HG03442 (cell line): ENCODE data around the gene BCS1L.
"Not testable (repeated sequence)": the region's sequence is repeated elsewhere in the genome, so short reads cannot be mapped to it uniquely, and the experiment has no call there.

Experiments
- ATAC-seq: cut with Tn5 transposase; IDR thresholded peaks from one replicate; pipeline ENCODE4 v1.9.1; 2021; ENCODE audit warnings: mild to moderate bottlenecking, moderate library complexity; ENCODE audit not compliant: unreplicated experiment

The BCS1L gene

GRCh38 chr2:218659988-218660358 lies 490 bp downstream of the BCS1L start:
- no peak for ATAC-seq

- ATAC-seq = no peak
Observed at GRCh38 chr2:218662377-218662776, 2.9 kb downstream of the BCS1L start.

- ATAC-seq = no peak
Observed at GRCh38 chr2:218662827-218663226, 3.3 kb downstream of the BCS1L start.

GRCh38 chr2:218663901-218664300 lies 4.4 kb downstream of the BCS1L start:
- no peak for ATAC-seq

GRCh38 chr2:218664653-218665052 lies 5.2 kb downstream of the BCS1L start:
- no peak for ATAC-seq

GRCh38 chr2:218671097-218671653 lies 11.7 kb downstream of the BCS1L start:
- peak; percentile 7 for ATAC-seq

- peak; percentile 98 for ATAC-seq
Observed at GRCh38 chr2:218671654-218672566, 12.4 kb downstream of the BCS1L start, which contains the start of the genes RNF25 and STK36. RNF25 (minus strand) TSS chr2:218672002; CDS start chr2:218671970, 32 bp downstream. STK36 (plus strand) TSS chr2:218672086; CDS start chr2:218672830, 744 bp downstream.

GRCh38 chr2:218679119-218679518 lies 19.6 kb downstream of the BCS1L start:
- no peak for ATAC-seq

GRCh38 chr2:218680061-218680460 lies 20.6 kb downstream of the BCS1L start:
- no peak for ATAC-seq

GRCh38 chr2:218687400-218688060 lies 28.0 kb downstream of the BCS1L start:
- ATAC-seq = not testable (repeated sequence)

- ATAC-seq = no peak
Observed at GRCh38 chr2:218691234-218691633, 31.8 kb downstream of the BCS1L start.

GRCh38 chr2:218694405-218695145 lies 35.1 kb downstream of the BCS1L start:
- no peak for ATAC-seq

- no peak for ATAC-seq
Observed at GRCh38 chr2:218698885-218699284, 39.4 kb downstream of the BCS1L start.

GRCh38 chr2:218701806-218702205 lies 42.3 kb downstream of the BCS1L start:
- no peak for ATAC-seq

GRCh38 chr2:218703341-218703740 lies 43.9 kb downstream of the BCS1L start:
- ATAC-seq = no peak

- peak; percentile 16 for ATAC-seq
Observed at GRCh38 chr2:218708086-218708485, 48.6 kb downstream of the BCS1L start.

- ATAC-seq = no peak
Observed at GRCh38 chr2:218709908-218710307, 50.4 kb downstream of the BCS1L start.

- ATAC-seq = no peak
Observed at GRCh38 chr2:218710334-218710686, 50.8 kb downstream of the BCS1L start.

- ATAC-seq = peak; percentile 91
Observed at GRCh38 chr2:218710687-218711549, 51.4 kb downstream of the BCS1L start, which contains the start of gene TTLL4. TTLL4 (plus strand) TSS chr2:218710835; CDS start chr2:218737677, 26,842 bp downstream.

- ATAC-seq = no peak
Observed at GRCh38 chr2:218711550-218711929, 52.1 kb downstream of the BCS1L start.
